ENCODE results near the gene CAMK2D.

CAMK2D gene

GRCh38 chr4:113497154-113497884 is 264.2 kb downstream of the CAMK2D start:
- no peaks in the 10 kb centered on the region for H3K4me1 ChIP-seq
- H3K36me3 ChIP-seq: peaks cover 8 to 24% (median 23%) of the 10 kb centered on the region in 3 donors
- no peak overlapping the region for H3K4me3 ChIP-seq
- no peaks in the 10 kb centered on the region for H3K27me3 ChIP-seq
- intact Hi-C loops (cut with DNase I; ENCODE audit: low total_unique reads): no loop called here
- H3K9me3 ChIP-seq: no peaks in the 10 kb centered on the region
- no peak for TF ChIP-seq CTCF (IDR thresholded peaks at IDR 0.05)
- no peak for DNase-seq
- H3K27ac ChIP-seq: no peak overlapping the region

DNA sequence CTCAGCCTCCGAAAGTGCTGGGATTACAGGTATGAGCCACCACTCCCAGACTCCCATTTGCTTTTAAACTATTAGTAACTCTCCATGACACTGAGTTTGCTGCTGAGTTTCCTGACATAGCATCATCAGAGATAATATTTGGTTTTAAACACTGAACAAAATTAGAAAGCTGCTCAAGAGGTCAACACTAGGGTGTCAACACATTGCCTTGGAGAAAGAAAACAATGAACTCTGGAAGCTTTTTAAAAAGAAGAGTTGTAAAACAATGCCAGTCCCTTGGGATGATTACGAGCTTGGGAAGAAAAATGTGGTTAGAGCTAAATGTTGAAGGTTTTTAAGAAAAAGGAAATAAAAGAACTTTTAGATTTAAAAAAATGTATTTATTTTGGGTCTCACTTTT is 264.8 kb downstream of the CAMK2D start:
- H3K4me3 ChIP-seq: no peak overlapping the region
- no peak overlapping the region for H3K27ac ChIP-seq
- H3K36me3 ChIP-seq: peaks cover 8 to 24% (median 23%) of the 10 kb centered on the region in 3 donors
- H3K9me3 ChIP-seq: no peaks in the 10 kb centered on the region
- no peaks in the 10 kb centered on the region for H3K4me1 ChIP-seq
- no peak for DNase-seq
- H3K27me3 ChIP-seq: no peaks in the 10 kb centered on the region
- no peak for TF ChIP-seq CTCF (IDR thresholded peaks at IDR 0.05)
- intact Hi-C loops (cut with DNase I; ENCODE audit: low total_unique reads): no loop called here

DNA sequence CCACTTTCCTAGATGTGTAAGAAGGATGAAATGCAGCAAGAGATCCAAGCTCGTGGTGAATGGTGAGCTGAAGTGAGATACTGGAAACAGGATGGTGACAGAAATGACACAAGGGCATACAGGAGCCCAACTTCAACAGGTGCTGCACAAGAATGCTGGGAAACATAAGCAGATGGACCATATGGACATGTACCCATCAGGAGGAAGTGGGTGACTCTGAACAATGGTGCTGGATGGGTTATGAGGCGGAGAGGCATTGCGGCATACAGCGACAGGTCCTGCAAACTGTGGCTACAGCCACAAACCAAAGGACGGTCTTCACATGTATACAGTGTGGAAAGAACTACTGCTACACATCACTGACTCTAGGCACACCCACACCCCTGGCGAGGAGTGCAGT is 265.7 kb downstream of the CAMK2D start:
- H3K27me3 ChIP-seq: no peaks in the 10 kb centered on the region
- H3K36me3 ChIP-seq: peaks cover 8 to 24% (median 23%) of the 10 kb centered on the region in 3 donors
- no peak for DNase-seq
- no peaks in the 10 kb centered on the region for H3K4me1 ChIP-seq
- H3K4me3 ChIP-seq: no peak overlapping the region
- TF ChIP-seq CTCF (IDR thresholded peaks at IDR 0.05): no peak
- H3K9me3 ChIP-seq: no peaks in the 10 kb centered on the region
- intact Hi-C loops (cut with DNase I; ENCODE audit: low total_unique reads): no loop called here
- no peak overlapping the region for H3K27ac ChIP-seq

DNA sequence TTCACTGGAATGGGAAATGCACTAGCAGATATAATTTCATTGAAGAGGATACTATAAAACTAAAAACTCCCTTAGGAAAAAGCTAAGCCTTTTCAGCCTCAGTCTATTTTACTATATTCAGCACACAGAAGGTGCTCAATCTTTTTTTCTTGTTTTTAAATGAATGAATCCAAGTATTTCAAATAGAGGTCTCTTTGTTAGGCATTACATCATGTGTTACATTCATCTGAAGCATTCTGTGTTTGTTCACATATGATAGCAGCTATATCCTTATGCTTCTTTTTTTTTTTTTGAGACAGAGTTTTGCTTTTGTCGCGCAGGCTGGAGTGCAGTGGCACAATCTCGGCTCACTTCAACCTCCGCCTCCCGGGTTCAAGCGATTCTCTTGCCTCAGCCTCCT is 278.4 kb downstream of the CAMK2D start:
- no peaks in the 10 kb centered on the region for H3K9me3 ChIP-seq
- no peak overlapping the region for H3K4me3 ChIP-seq
- no peaks in the 10 kb centered on the region for H3K27me3 ChIP-seq
- peaks cover 0 to 8% (median 7%) of the 10 kb centered on the region in 3 donors for H3K36me3 ChIP-seq
- H3K27ac ChIP-seq: no peak overlapping the region
- H3K4me1 ChIP-seq: no peaks in the 10 kb centered on the region
- intact Hi-C loops (cut with DNase I; ENCODE audit: low total_unique reads): no loop called here
- no peak for TF ChIP-seq CTCF (IDR thresholded peaks at IDR 0.05)
- DNase-seq: no peak

DNA sequence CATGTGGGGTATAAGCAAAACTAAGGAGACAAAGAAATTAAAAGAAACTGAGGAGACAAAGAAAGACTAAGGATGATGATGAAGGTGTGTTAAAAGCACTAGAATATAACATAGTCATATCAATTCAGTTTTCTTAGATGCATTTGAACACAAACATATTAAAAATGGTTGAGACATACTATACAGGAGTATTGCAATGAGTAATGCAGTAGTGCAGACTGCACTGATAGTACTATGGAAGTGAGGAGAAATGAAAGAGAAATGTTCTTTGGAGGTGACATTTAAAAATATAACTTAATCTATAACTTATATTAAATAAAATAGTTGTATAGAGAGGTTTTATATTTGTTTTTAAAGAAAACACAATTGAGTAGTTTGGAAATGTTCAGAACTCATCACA is 279.2 kb downstream of the CAMK2D start:
- TF ChIP-seq CTCF (IDR thresholded peaks at IDR 0.05): no peak
- no peaks in the 10 kb centered on the region for H3K4me1 ChIP-seq
- no peak overlapping the region for H3K27ac ChIP-seq

More for the DNA sequence above, 279.2 kb downstream of the CAMK2D start:
- peaks cover 0 to 2% (median 0%) of the 10 kb centered on the region in 3 donors for H3K9me3 ChIP-seq
- H3K27me3 ChIP-seq: no peaks in the 10 kb centered on the region
- DNase-seq: no peak
- H3K36me3 ChIP-seq: peaks cover 3 to 10% (median 7%) of the 10 kb centered on the region in 3 donors
- intact Hi-C loops (cut with DNase I; ENCODE audit: low total_unique reads): no loop called here
- H3K4me3 ChIP-seq: no peak overlapping the region
